Body of pancreas (tissue), 4 donors: ENCODE measurements around the gene GTF3C5.

Source experiments
- POLR2A ChIP-seq, 3 donors: fragments of 450-650 bp; IDR thresholded peaks; one replicate each; pipeline ENCODE4 v1.6.1; 2016; ENCODE audit warnings: antibody characterized with exemption in 3 of 3, mild to moderate bottlenecking in 2 of 3
- TF ChIP-seq, protein P1 (sequence below), 7 experiments: fragments of 450-650 bp in 4 of 7; fragments of 200-600 bp in 3 of 7; sonication (generic) in 3 of 7; IDR thresholded peaks; one replicate each; pipeline ENCODE4 v1.5.1; 2016 to 2019; ENCODE audit warnings: antibody characterized with exemption in 7 of 7

DNA sequence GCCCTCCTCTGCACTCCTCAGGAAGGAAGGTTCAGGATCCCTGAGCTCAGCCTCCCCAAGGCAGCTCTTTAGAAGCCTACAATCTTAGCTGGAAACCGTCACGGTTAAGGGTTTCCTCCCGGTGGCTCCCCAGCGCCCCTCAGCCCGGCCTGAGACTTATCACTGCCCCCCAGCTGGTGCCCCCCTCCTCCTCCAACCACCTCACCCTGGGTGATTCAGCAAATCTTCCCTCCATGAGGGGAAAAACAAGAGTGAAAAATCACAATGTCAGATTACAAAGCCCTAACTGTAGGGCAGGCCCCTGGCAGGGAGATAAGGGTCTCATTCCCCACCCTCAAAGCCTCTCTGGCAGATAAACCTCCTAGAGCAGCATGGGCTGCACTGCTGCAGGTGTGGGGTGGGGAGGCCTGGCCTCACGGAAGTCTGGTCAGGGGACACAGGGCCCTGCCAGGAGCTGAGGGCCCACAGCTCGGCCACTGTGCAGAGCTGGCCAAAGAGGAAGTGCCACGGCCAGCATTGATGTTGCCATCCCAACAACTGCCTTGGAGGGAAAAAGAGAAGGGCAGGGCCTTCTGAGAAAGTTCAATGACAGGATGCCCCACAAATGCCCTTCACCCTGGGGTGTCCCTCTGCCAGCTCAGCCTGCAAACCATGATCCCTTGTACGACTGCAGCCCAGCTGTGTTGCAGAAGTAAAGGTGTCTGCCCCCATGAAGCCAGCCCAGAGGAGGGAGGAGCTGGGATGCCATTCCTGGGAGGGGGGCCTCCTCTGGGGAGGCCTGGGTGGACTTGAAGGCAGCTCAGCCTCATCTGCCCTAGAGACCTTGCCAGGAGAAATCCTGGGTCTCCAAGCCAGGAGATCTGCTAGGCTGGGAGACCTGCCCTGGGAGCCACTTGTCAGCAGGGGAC, 26.5 kb upstream of the GTF3C5 start:
- TF ChIP-seq POLR2A (IDR thresholded peaks at IDR 0.05): no peak
- TF ChIP-seq, protein P1, sequence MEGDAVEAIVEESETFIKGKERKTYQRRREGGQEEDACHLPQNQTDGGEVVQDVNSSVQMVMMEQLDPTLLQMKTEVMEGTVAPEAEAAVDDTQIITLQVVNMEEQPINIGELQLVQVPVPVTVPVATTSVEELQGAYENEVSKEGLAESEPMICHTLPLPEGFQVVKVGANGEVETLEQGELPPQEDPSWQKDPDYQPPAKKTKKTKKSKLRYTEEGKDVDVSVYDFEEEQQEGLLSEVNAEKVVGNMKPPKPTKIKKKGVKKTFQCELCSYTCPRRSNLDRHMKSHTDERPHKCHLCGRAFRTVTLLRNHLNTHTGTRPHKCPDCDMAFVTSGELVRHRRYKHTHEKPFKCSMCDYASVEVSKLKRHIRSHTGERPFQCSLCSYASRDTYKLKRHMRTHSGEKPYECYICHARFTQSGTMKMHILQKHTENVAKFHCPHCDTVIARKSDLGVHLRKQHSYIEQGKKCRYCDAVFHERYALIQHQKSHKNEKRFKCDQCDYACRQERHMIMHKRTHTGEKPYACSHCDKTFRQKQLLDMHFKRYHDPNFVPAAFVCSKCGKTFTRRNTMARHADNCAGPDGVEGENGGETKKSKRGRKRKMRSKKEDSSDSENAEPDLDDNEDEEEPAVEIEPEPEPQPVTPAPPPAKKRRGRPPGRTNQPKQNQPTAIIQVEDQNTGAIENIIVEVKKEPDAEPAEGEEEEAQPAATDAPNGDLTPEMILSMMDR (IDR thresholded peaks at IDR 0.05): no peak
